Right lobe of liver (tissue), 6 donors: ENCODE measurements around the gene PPP1R37. TPM values are rescaled to one million over a fixed set of nuclear protein-coding genes. Genes with fewer than 3 reads are reported as not detected.
"Not testable (repeated sequence)": the region's sequence is repeated elsewhere in the genome, so short reads cannot be mapped to it uniquely, and the experiment has no call there.

Experiments used
- ATAC-seq, 4 donors: fragments of 200-7000 bp; cut with Tn5 transposase; one replicate each; pipeline ENCODE4 v1.9.1; 2020; ENCODE audit warnings: mild to moderate bottlenecking in 4 of 4, moderate library complexity in 4 of 4
- DNase-seq, 3 donors: peaks; one replicate each; pipeline ENCODE4 v3.0.0-alpha.2; 2020
- H3K27ac ChIP-seq, 3 donors: fragments of 200-600 bp; one replicate each; pipeline ENCODE4 v1.8.0; 2022
- H3K27me3 ChIP-seq, 2 donors: fragments of 200-600 bp; one replicate each; pipeline ENCODE4 v1.8.0; 2022
- H3K36me3 ChIP-seq, 4 donors: fragments of 200-600 bp; sonication (generic) in 1 of 4; one replicate each; pipeline versions ENCODE4 v1.5.1 to v1.8.0; 2017 to 2022; ENCODE audit warnings: control low read depth in 1 of 4
- H3K4me1 ChIP-seq, 4 donors: fragments of 200-600 bp; sonication (generic) in 1 of 4; one replicate each; pipeline versions ENCODE4 v1.5.1 to v1.8.0; 2017 to 2022; ENCODE audit warnings: control low read depth in 1 of 4
- H3K4me3 ChIP-seq, 3 donors: fragments of 200-600 bp; one replicate each; pipeline ENCODE4 v1.8.0; 2022
- H3K9me3 ChIP-seq, 4 donors: fragments of 200-600 bp; sonication (generic) in 1 of 4; one replicate each; pipeline versions ENCODE4 v1.5.1 to v1.8.0; 2017 to 2022; ENCODE audit warnings: control low read depth in 1 of 4
- CTCF ChIP-seq, 4 donors: fragments of 200-600 bp in 3 of 4; fragments of 450-650 bp in 1 of 4; IDR thresholded peaks; one replicate each; pipeline versions ENCODE4 v1.5.1 to v1.8.0; 2016 to 2022; ENCODE audit warnings: antibody characterized with exemption in 4 of 4, mild to moderate bottlenecking in 2 of 4
- POLR2A ChIP-seq: fragments of 450-650 bp; IDR thresholded peaks from one replicate; pipeline ENCODE4 v1.6.1; 2017; ENCODE audit warnings: antibody characterized with exemption, mild to moderate bottlenecking
- WGBS: methylation state at CpG from one replicate; pipeline ENCODE4 v1.1.6; 2018; ENCODE audit warnings: low coverage, low lambda C conversion rate; ENCODE audit not compliant: insufficient coverage; ENCODE audit errors: missing lambda C conversion rate; 5-methylcytosine and 5-hydroxymethylcytosine counted together
- intact Hi-C, 2 donors: fragments of 100-400 bp; cut with DNase I; formaldehyde crosslinking; loops; one replicate each; pipeline versions ENCODE4 v1.11.2 to v1.14.1; 2022
- total RNA-seq, 6 experiments: library from RNA; depleted of rRNA in 2 of 6; stranded (reverse); fragments of >200 nt in 2 of 6; fragmentation: NEBNext Ultra II Directional in 3 of 6; extraction: Animal tissue kit (Norgen Biotek cat#: 25700) in 3 of 6; gene quantifications; one replicate each; pipeline versions ENCODE4 v1.1.0 to v1.2.4, GENCODE V29; 2016 to 2023
- donor health status: DM: no; HTN: yes; CAD: no.
- donor health status: DM: no; HTN: no; CAD: no.
- donor health status: DM: no; HTN: no; CAD: no.
- donor health status: DM: no; HTN: yes; CAD: no.
- donor health status: DM: no; HTN: yes; CAD: no.

Gene PPP1R37
- total RNA-seq, 6 experiments from 2014 or later = 10.1 to 14.3 (median 11.0) TPM

- DNase-seq = no peak
- Histone ChIP-seq H3K27me3 (no peaks in the 10 kb centered on the region), H3K27ac (no peak overlapping the region), H3K9me3 (no peaks in the 10 kb centered on the region), H3K4me1 (peaks cover 0 to 12% (median 5%) of the 10 kb centered on the region in 4 donors), H3K4me3 (no peak overlapping the region), H3K36me3 (no peaks in the 10 kb centered on the region)
- no CpG with 5 or more reads among the region's 4 CpGs for WGBS
- TF ChIP-seq CTCF (IDR thresholded peaks at IDR 0.05) (no peak), POLR2A (no peak)
- ATAC-seq = no peak
- intact Hi-C loops = no loop called here
Measured at GRCh38 chr19:45114116-45114515, 21.1 kb downstream of the PPP1R37 start.

- peak in 1 of 4 donors; percentile 16 for ATAC-seq
- H3K9me3 ChIP-seq = no peaks in the 10 kb centered on the region
- no peak for TF ChIP-seq POLR2A
- no peak for DNase-seq
- no peak overlapping the region for H3K27ac ChIP-seq
- intact Hi-C loops = no loop called here
- H3K36me3 ChIP-seq = no peaks in the 10 kb centered on the region
- no peak overlapping the region for H3K4me3 ChIP-seq
- H3K4me1 ChIP-seq = peaks cover 0 to 12% (median 5%) of the 10 kb centered on the region in 4 donors
- 92% methylated on average over 9 of the region's 21 CpGs for WGBS
- no peaks in the 10 kb centered on the region for H3K27me3 ChIP-seq
Measured at GRCh38 chr19:45115809-45116615, 23.0 kb downstream of the PPP1R37 start.

- TF ChIP-seq POLR2A (no peak), CTCF (IDR thresholded peaks at IDR 0.05) (no peak)
- Histone ChIP-seq H3K9me3 (no peaks in the 10 kb centered on the region), H3K4me1 (peaks cover 0 to 12% (median 5%) of the 10 kb centered on the region in 4 donors), H3K27ac (no peak overlapping the region), H3K36me3 (no peaks in the 10 kb centered on the region), H3K27me3 (no peaks in the 10 kb centered on the region), H3K4me3 (no peak overlapping the region)
- intact Hi-C loops = no loop called here
- WGBS = 64% methylated on average over 7 of the region's 16 CpGs
- DNase-seq = no peak
- ATAC-seq = peak in 1 of 4 donors; percentile 19
Measured at GRCh38 chr19:45117167-45117594, 24.2 kb downstream of the PPP1R37 start.

- H3K27me3 ChIP-seq = no peaks in the 10 kb centered on the region
- DNase-seq (no peak), ATAC-seq (no peak)
- no peak overlapping the region for H3K27ac ChIP-seq
- H3K4me3 ChIP-seq = no peak overlapping the region
- intact Hi-C loops = no loop called here
- TF ChIP-seq POLR2A = no peak
- no peak for TF ChIP-seq CTCF (IDR thresholded peaks at IDR 0.05)
- no peaks in the 10 kb centered on the region for H3K9me3 ChIP-seq
- H3K4me1 ChIP-seq = peaks cover 0 to 12% (median 5%) of the 10 kb centered on the region in 4 donors
- no peaks in the 10 kb centered on the region for H3K36me3 ChIP-seq
- WGBS = 89% methylated on average over 3 of the region's 12 CpGs
Measured at GRCh38 chr19:45117671-45118070, 24.7 kb downstream of the PPP1R37 start.

GRCh38 chr19:45118106-45118505 is 25.1 kb downstream of the PPP1R37 start:
- H3K4me1 ChIP-seq = peaks cover 0 to 9% (median 4%) of the 10 kb centered on the region in 4 donors
- no peaks in the 10 kb centered on the region for H3K36me3 ChIP-seq
- DNase-seq (no peak), ATAC-seq (no peak)
- TF ChIP-seq CTCF (IDR thresholded peaks at IDR 0.05) = no peak
- no peak for TF ChIP-seq POLR2A
- no peak overlapping the region for H3K27ac ChIP-seq
- H3K27me3 ChIP-seq = no peaks in the 10 kb centered on the region
- intact Hi-C loops = no loop called here
- no peak overlapping the region for H3K4me3 ChIP-seq
- no peaks in the 10 kb centered on the region for H3K9me3 ChIP-seq
- WGBS = 45% methylated on average over 2 of the region's 5 CpGs

- H3K9me3 ChIP-seq, intact Hi-C loops, H3K27me3 ChIP-seq, H3K4me3 ChIP-seq, H3K4me1 ChIP-seq, ATAC-seq, H3K36me3 ChIP-seq, DNase-seq, H3K27ac ChIP-seq: not testable (repeated sequence)
- 52% methylated on average over 13 of the region's 18 CpGs for WGBS
Measured at GRCh38 chr19:45118591-45119355, 25.8 kb downstream of the PPP1R37 start.
